Right lobe of liver (tissue), 4 donors: ENCODE data around the gene KCNQ5.

Source experiments
- CTCF ChIP-seq, 4 donors: fragments of 200-600 bp in 3 of 4; fragments of 450-650 bp in 1 of 4; IDR thresholded peaks; one replicate each; pipeline versions ENCODE4 v1.5.1 to v1.8.0; 2016 to 2022; ENCODE audit warnings: antibody characterized with exemption in 4 of 4, mild to moderate bottlenecking in 2 of 4
- POLR2A ChIP-seq: fragments of 450-650 bp; IDR thresholded peaks from one replicate; pipeline ENCODE4 v1.6.1; 2017; ENCODE audit warnings: antibody characterized with exemption, mild to moderate bottlenecking
- donor health status: DM: no; HTN: no; CAD: no.
- donor health status: DM: no; HTN: no; CAD: no.
- donor health status: DM: no; HTN: yes; CAD: no.

GRCh38 chr6:72650081-72650745 is 28.3 kb downstream of the KCNQ5 start:
- TF ChIP-seq CTCF (IDR thresholded peaks at IDR 0.05) (no peak), POLR2A (no peak)
